DND-41 (cell line): ENCODE data around the gene TTC16.

Experiments used
- EZH2 ChIP-seq: IDR thresholded peaks from 3 replicates; pipeline ENCODE4 v1.6.1; 2012; ENCODE audit warnings: borderline replicate concordance, low read depth, mild to moderate bottlenecking, moderate library complexity, low read length, inconsistent platforms; ENCODE audit not compliant: severe bottlenecking
- TF ChIP-seq, protein P1 (sequence below): IDR thresholded peaks from 2 replicates; pipeline ENCODE4 v1.5.1; 2012; ENCODE audit warnings: borderline replicate concordance, low read length, moderate library complexity, mild to moderate bottlenecking; ENCODE audit not compliant: poor library complexity, severe bottlenecking; ENCODE audit errors: extremely low read depth

DNA sequence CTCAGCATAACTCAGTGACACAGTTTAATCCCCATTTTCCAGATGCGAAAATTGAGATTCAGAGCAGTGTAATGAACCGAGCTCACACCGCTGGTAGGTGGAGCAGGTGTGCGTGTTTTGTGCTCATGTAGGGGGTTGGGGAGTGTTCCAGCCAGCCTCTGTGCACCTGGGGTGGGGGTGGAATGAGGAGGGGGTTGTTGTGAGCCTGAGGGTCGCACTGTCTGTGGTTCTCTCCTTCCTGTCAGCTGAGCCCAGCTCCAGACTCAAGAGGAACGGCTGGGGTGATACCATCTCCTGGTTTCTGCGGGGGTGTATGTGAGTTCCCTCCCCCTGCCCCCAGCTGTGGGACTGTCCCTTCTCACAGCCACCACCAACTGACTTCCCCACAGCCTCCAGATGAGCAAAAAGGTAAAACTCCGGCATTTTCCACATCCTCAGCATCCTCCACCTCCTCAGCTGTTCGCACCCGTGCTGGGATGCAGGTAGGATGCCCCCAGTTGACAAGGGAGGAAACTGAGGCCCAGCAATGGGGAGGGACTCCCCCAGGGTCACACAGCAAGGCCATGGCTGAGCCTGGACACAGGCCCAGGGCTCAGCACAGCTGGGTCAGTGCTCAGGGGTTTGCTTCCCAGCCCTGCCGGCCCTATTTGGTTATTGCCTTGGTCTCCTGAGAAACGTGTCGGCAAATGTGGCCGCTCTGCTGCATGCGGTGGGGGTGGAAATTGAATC, 60.5 kb downstream of the TTC16 start:
- TF ChIP-seq, protein P1, sequence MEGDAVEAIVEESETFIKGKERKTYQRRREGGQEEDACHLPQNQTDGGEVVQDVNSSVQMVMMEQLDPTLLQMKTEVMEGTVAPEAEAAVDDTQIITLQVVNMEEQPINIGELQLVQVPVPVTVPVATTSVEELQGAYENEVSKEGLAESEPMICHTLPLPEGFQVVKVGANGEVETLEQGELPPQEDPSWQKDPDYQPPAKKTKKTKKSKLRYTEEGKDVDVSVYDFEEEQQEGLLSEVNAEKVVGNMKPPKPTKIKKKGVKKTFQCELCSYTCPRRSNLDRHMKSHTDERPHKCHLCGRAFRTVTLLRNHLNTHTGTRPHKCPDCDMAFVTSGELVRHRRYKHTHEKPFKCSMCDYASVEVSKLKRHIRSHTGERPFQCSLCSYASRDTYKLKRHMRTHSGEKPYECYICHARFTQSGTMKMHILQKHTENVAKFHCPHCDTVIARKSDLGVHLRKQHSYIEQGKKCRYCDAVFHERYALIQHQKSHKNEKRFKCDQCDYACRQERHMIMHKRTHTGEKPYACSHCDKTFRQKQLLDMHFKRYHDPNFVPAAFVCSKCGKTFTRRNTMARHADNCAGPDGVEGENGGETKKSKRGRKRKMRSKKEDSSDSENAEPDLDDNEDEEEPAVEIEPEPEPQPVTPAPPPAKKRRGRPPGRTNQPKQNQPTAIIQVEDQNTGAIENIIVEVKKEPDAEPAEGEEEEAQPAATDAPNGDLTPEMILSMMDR, result peak; percentile 25
- TF ChIP-seq EZH2, result no peak
